GM18861 (cell line): Measurements from ENCODE around the gene ALKBH7.

Experiments
- ATAC-seq: cut with Tn5 transposase; IDR thresholded peaks from one replicate; pipeline ENCODE4 v1.9.1; 2021; ENCODE audit not compliant: unreplicated experiment

The ALKBH7 gene

DNA sequence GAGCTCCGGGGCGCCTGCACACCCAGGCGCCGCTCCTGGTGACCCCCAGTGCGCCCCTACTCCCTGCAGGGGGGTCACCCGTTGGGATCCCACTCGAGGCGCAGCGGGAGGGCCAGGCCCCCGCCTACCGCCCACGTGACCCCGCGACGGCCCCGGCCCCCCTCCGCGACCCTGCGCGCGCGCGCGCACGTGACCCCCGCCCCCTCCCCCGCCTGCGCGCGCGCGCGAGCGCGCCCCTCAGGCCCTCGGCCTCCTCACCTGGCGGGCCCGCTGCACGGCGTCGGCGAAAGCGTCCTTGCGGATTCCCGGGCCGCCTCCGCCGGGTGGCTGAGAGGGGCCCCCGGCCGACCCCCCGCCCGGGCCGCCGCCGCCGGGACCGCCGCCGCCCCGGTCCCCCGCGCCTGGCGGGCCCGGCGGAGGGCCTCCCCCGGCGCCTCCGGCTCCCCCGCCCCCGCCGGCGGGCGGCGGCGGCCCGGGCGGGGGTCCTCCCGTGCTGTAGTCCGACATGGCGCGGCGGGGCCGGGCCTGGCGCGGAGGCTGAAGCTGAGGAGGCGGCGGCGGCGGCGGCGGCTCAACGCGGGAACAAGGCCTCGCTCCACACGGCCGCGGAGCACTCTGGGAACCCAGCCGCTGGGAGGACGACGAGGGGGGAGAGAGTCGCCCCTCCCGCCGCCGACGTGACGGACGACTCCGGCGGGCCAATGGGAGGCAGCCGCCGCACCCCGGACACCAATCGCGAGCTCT lies 51.8 kb downstream of the ALKBH7 start, which contains the start of gene KHSRP:
Gene KHSRP (minus strand): TSS at position 617 of the 744 bp plus-strand sequence. CDS start 110 bp downstream, at position 507.
- no peak for ATAC-seq
